ENCODE measurements around the gene GSK3A.
"Not testable (repeated sequence)": the region's sequence is repeated elsewhere in the genome, so short reads cannot be mapped to it uniquely, and the experiment has no call there.

Gene GSK3A

GRCh38 chr19:42267644-42268141, 25.3 kb upstream of the GSK3A start:
- no peak for DNase-seq

GRCh38 chr19:42266928-42267603, 24.7 kb upstream of the GSK3A start:
- not testable (repeated sequence) for DNase-seq

DNA sequence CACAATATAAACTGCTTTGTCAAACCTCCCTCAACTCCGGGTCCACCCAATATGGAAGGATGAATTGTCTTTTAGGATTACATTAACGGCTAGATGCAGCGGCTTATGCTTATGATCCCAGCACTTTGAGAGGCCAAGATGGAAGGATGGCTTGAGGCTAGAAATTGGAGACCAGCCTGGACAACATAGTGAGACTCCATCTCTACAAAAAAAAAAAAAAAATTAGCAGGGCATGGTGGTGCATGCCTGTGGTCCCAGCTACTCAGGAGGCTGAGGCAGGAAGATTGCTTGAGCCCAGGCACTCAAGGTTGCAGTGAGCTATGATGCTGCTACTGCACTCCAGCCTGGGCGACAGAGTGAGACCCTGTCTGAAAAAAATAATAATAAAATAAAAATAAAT, 23.7 kb upstream of the GSK3A start:
- DNase-seq, result not testable (repeated sequence)

- no peak for DNase-seq
Measured at GRCh38 chr19:42261763-42262162, 19.4 kb upstream of the GSK3A start.

DNA sequence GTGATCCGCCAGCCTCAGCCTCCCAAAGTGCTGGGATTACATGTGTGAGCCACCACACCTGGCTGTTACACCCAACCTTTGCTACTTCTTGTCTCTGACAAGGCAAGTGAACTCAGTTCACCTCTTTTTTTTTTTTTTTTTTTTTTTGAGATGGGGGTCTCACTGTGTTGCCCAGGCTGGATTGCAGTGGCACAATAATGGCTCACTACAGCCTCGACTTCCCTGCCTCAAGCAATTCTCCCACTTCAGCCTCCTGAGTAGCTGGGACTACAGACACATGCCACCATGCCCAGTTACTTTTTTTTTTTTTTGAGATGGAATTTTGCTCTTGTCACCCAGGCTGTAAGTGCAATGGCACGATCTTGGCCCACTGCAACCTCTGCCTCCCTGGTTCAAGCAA, 15.4 kb upstream of the GSK3A start:
- not testable (repeated sequence) for DNase-seq

- DNase-seq, result no peak
Measured at GRCh38 chr19:42255766-42256745, 13.7 kb upstream of the GSK3A start.

- peak; percentile 85 for DNase-seq
Measured at GRCh38 chr19:42254850-42255765, 12.7 kb upstream of the GSK3A start, which contains the start of gene ERF. TSS of gene ERF (minus strand) at chr19:42255128. CDS start at chr19:42254999, 129 bp downstream.

GRCh38 chr19:42254089-42254849, 11.9 kb upstream of the GSK3A start:
- peak; percentile 75 for DNase-seq

- peak; percentile 68 for DNase-seq
Measured at GRCh38 chr19:42253245-42254088, 11.1 kb upstream of the GSK3A start.

DNA sequence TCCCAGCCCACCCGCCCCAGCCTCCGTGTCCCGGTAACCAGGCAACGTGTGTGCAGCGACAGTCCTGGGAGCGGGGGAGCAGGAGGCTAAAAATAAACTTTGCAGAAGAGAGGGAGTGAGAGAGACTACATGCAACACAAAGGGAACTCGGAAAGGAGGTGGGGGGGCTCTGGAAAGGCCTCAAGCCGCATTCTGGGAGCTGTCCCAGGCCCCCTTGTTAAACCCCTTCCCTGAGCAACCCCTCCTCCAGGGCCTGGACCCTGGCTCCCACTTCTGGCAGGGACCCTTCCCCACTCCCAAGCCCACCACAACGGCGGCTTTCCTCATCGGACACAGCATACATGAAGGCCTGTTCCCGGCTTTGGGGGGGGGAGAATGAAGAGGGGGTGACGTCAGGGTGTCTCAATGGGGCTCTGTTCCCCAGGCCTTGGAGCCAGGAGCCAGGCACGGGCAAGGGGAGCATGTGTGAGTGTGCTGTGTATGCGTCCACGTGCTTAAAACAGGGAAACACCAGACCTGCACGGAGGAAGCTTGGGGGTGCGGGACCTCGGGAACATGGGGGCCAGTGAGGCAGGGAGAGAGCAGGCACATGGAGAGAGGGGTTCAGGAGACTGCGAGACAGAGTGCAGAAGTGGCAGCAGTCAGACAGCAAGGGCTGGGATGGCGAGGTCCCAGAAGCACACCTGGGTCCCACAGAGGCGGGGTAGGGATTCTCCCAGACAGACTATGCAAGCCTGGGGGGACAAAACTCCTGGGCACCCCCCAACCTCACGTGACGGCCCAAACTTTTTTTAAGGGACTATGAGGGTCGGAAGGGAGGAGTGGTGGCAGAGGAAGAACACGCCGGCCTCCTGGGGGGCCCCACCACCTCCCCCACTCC, 10.2 kb upstream of the GSK3A start:
- peak; percentile 54 for DNase-seq

DNA sequence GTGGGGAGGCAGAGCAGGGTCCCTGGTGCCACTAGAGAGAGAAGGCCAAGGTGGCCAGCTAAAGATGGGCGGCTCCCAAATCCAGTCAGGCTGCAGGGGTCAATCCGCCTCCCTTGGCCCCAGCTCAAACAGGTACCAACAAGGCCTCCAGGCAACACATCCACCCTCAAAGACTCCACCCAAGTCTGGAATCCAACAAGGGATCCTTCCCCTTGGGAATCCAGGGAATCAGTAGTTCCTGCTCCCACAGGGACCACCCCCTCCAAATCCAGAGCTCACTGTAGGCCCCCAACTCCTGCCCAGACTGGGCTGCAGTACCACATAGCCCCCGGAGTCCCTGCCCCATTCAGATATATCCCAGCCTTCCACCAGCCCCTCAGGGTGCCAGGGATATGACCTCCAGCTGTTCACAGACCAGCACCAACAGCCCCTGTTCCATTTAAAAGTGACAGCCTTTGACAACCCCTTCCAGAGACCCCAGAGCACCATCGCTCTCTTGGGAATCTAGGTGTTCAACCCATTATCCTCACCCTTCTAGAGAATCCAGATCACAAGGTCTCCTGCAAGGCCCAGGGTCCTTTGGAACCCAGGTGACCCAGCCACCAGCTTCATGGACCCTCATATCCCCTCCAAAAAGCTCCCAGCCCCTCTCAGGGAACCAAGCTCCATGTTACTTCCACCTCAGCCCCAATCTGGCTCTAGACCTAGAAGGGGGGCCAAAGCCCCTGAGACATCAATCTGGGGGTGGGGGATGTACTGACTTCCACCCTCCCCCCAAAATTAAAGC, 9.4 kb upstream of the GSK3A start:
- no peak for DNase-seq

- no peak for DNase-seq
Measured at GRCh38 chr19:42250666-42251531, 8.5 kb upstream of the GSK3A start.

DNA sequence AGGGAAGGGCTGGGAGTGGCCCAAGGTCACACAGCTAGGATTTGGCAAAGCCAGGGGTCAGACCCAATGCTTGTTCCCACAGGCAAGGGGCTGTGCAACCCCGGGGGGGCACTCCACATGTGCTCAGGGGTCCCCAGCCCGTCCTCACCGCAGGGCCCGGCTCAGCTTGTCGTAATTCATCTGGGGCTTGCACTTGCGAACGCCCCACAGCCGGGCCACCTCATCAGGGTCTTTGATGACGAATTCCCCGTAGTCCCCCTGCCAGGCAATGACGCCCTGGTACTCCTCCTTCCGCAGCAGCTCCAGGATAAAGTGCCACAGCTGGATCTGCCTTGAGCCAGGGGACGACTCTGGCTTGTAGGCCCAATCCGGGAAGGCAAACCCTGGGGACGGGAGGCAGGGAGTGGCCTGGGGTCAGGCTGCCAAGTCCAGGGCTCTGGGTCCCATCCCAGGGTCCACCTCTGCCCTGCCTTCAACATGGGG, 7.8 kb upstream of the GSK3A start:
- DNase-seq, result no peak

- no peak for DNase-seq
Measured at GRCh38 chr19:42249769-42250168, 7.4 kb upstream of the GSK3A start.

DNA sequence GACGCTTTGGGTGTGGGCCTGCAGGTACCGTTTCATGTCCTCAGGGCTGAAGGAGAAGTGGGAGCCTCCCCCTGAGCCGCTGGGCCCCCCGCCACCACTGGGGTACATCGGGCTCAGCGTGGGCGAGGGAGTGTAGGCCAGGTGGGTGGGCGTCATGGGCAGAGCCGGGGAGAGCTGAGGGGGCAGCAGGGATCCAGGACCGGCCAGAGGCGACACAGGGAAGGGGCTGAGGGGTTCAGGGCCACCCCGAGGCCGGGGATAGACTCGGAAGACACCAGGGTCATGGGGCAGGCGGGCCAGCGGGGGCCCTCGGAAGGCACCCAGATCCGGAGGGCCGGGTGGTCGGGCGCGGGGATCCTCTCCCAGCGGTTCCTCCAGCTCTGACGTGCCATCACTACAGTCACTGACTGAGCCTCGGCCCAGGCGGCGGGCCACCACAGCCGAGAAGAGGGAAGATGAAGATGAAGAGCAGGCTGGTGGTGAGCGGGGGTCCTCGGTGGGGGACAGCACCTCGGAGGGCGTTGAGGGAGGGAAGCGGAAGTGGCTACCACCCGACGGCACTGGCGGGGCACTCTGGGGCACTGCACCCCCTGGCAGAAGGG, 6.8 kb upstream of the GSK3A start:
- DNase-seq, result no peak

GRCh38 chr19:42248270-42249148, 6.1 kb upstream of the GSK3A start:
- no peak for DNase-seq
